Fibroblast of gingiva (primary cell): ENCODE data around the gene LGMN.

ENCODE experiments used
- DNase-seq: peaks from one replicate; pipeline ENCODE4 v3.0.0-alpha.2; 2011; ENCODE audit warnings: low read depth

LGMN gene

DNA sequence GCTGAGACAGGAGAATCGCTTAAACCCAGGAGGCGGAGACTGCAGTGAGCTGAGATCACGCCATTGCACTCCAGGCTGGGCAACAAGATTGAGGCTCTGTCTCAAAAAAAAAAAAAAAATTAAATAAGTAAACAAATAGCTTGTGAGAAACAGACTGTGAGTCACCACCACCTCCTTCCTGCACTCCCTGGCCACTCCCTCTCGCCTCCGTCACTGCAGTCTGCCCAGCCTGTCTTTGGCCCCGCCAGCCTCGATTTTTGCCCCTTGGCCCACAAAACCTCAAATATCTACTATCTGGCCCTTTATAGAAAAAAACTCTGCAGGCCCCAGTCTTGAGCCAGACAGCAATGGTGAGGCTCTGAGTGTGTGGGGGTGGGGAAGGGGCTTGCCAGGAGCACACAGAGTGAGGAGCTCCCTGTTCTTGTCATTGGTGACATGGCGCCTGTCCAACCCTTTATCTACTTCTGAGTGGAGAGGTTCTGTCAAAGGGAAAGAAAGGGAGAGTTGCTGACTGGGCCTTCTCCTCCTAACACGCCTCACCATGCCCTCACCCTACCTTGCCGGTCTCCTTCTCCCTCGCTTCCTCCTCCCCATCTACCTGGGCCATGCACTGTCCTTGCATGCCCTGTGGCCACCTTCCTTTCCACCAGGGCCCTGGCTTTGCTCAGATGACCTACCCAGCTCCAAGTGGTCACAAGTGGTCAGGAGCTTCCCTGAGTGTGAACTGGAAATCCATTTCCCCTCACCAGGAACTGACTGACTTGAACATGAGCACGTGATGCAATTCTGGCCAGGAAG lies 22.1 kb downstream of the LGMN start:
- DNase-seq = peak; percentile 86

DNA sequence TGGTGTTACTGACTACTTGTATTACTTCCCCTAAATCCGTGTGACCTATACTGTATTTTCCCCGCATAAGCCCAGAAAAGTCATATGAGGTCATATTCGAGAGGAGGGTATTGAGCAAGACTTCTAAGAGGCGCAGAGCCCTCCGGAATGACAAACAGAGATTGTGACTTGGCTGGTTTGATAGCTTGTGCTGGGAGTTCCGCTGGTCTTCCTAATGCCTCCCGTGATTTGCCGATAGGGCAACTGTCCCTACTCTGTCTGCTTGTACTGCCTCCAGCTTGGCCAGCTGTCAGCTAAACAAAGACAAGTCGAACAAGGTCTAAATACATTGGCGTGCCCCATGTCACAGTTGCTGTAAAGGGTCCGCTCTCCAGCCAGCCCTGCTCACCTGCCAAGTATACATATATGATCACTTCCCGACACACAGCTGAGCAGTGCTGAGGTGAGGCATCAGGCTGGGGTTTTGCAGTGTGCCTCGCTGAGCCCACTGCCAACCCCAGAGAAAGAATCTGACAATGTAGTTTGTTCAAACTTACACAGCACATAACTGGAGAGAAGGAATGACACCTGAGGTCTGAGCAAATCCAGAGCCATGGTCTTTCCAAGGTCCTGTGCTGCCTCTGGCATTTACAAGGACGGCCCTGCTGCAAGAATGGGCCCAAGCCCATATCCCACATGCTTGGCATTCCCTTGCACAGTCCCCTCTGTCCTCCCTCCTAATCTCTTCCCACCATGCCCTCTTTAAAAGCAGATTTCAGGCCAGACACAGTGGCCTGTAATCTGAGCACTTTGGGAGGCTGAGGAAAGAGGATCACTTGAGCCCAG lies 23.7 kb downstream of the LGMN start:
- DNase-seq = no peak

GRCh38 chr14:92719890-92720323 lies 28.5 kb downstream of the LGMN start:
- DNase-seq = peak; percentile 29

DNA sequence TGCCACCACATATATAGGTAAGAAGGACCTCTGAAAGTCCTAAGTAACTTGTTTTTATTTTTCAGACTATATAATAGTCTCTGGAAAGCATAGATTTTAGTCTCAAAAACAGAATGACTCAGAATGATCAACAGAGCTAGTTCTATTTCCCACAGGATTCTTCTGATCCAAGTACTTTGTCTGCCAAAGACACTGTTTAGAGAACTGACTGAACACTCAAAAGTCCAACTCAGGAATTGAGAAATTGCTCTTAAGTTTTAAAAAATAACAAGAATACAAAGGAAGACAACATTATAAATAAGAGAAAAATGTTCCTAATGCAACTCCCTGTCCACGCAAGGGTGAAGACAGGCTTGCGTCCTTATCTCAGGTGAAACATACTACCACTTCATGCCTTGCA lies 29.0 kb downstream of the LGMN start:
- DNase-seq = peak; percentile 61

DNA sequence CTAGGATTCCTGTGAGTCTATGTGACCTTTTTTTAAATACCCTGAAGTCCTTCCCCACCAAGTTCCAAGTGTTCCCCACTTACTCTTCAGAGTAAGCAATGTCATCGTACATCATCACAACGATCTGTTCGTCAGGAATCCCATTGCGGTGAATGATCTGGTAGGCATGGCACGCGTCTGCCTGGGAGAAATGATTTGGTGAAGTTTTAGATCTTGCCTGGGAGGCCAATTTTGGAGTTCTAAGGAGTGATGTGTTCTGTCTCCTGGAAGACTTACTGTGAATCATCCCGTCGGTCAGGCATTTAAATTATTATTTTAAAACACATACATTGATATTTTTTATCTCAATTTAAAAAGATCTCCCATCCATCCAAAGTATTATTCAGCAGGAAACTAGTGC lies 29.8 kb downstream of the LGMN start:
- DNase-seq = no peak

- DNase-seq = no peak
Observed at GRCh38 chr14:92717571-92718042, 30.8 kb downstream of the LGMN start.

DNA sequence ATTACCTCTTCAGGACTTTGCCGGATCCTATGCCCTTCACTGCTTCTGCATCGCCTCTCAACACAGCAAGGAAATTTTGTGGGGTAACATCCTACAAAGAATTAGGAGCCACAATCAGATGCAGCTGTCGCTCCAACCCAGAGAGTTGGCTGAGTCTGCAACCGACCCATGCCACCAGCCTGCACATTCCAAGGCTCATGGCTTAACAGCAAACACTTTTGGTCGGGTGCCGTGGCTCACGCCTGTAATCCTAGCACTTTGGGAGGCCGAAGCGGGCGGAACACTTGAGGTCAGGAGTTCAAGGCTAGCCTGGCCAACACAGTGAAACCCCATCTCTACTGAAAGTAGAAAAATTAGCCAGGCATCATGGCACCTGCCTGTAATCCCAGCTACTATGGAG lies 32.3 kb downstream of the LGMN start:
- DNase-seq = peak; percentile 19

- DNase-seq = peak; percentile 54
Observed at GRCh38 chr14:92714739-92715307, 33.6 kb downstream of the LGMN start.

DNA sequence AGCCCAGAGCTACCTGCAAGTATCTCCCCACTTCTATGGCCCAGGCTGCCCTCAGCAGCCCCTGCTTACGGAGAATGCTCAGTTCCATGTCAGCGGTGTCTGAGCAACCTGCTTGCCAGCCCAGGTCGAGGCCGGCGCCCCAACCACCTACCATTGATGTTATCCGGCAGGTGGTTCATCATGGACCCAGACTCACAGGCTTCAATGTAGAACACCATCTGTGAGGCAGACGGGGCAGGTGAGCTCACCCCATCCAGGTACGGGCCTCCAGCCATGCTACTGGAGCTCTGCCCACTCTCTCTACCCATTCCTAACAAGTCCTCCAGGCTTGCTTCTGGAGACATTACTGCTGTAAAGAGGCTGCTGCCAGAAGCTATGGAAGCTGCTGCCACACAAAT lies 35.8 kb downstream of the LGMN start:
- no peak for DNase-seq

DNA sequence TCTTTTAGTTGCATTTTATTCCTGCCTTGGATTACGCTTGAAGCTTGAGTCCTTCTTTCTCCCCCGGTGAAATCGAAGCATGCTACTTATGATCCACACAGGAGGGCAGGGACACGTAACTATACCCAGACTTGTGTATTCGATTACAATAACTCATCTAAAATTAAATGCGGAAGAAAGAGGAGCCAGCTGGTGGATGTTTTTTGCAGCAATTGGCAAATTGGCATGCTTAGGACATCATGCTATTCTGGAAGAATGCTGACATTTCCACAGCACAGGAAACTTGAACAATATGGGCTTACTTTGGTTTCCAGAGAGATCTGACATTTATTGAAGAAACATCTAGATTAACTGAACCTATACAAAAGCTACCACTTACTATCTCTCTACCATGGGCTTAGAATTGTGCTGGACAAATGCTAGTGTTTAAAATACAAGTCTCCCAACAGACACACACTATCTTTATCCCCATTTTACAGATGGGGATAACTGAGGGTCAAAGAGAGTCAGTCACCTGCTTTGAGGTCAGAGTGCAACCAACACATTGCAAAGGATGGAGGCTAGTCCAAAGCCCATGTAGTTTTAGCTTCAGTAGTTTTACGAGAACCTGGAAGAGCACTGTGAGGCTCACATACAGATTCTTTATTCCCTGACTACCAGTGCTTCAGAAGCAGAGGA lies 36.3 kb downstream of the LGMN start:
- DNase-seq = peak; percentile 86

DNA sequence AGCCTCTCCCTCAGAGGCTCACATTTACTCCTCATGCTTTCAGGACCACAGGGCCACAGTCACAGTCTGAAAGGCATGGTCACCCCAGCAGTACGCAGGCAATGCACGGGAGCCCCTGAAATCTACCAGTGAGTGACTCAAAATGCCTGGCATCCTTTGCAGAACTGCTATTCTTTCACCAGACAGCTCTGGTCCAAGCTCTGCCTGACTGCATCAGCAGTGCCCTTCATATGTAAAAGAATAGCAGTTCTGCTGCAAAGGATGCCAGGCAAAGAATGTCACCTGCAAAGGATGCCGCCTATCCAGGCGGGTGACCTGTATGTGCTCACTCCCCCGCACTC lies 38.5 kb downstream of the LGMN start:
- no peak for DNase-seq

GRCh38 chr14:92709340-92710000 lies 39.0 kb downstream of the LGMN start:
- DNase-seq = no peak

- DNase-seq = no peak
Observed at GRCh38 chr14:92706386-92706785, 42.0 kb downstream of the LGMN start.

DNA sequence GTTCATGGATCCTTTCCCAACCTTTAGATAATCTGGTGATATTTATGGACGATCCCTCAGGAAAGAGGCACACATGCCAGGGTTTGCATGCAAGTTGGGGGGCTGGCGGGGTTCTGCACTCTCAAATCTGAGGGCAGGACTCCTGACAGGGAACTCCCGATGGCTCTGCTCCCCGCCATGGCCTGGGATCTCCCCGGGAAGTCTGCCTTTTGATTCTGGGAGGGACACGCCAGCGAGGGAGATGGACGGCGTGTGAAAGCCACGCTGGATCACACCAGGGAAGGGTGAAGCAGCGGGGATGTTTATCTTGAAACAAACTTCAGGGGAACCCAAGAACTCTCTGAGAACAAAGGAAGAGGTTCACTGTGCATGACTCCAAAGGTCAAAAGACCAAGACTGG lies 43.6 kb downstream of the LGMN start:
- DNase-seq = no peak

GRCh38 chr14:92704036-92704804 lies 44.2 kb downstream of the LGMN start:
- DNase-seq = no peak

GRCh38 chr14:92703516-92703915 lies 44.9 kb downstream of the LGMN start:
- DNase-seq = no peak

- DNase-seq = no peak
Observed at GRCh38 chr14:92702441-92702918, 45.9 kb downstream of the LGMN start.

DNA sequence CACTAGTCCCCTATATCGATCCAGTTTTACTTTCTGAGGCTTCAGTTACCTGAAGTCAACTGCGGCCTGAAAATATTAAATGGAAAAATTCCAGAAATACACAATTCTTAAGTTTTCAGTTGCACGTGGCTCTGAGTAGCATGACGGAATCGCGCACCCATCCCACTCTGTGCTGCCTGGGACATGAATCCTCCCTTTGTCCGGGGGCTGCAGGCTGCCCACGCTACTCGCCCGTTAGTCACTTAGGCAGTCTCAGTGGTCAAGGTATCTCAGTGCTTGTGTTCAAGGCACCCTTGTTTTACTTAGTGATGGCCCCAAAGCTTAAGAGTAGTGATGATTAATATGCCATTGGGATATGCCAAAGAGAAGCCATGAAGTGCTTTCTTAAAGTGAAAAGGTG lies 46.6 kb downstream of the LGMN start:
- no peak for DNase-seq

- DNase-seq = no peak
Observed at GRCh38 chr14:92698393-92698792, 50.0 kb downstream of the LGMN start.

- DNase-seq = no peak
Observed at GRCh38 chr14:92696366-92696765, 52.1 kb downstream of the LGMN start.

DNA sequence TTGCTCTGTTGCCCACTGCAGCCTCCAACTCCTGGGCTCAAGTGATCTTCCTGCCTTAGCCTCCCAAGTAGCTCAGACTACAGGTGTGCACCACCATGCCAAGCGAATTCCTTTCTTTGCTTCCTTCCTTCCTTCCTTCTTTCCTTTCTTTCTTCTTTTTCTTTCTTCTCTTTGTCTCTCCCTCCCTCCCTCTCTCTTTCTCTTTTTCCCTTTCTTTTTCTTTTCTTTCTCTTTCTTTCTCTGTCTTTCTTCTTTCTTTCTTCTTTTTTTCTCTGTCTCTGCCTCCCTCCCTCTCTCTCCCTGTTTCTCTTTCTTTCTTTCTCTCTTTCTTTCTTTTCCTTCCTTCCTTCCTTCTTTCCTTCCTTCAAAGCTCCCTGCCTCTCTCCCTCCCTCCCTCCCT lies 52.9 kb downstream of the LGMN start:
- DNase-seq = no peak
